SK-MEL-5 (cell line): ENCODE data around the gene KIFC3. TPM values are rescaled to one million over a fixed set of nuclear protein-coding genes. Genes with fewer than 3 reads are reported as not detected.
"Not testable (repeated sequence)": the region's sequence is repeated elsewhere in the genome, so short reads cannot be mapped to it uniquely, and the experiment has no call there.

Source experiments
- DNase-seq: peaks from one replicate; pipeline ENCODE4 v3.0.0-alpha.2; 2016; ENCODE audit warnings: low read depth, low spot score
- in situ Hi-C: cut with HindIII; loops from 2 replicates; pipeline ENCODE4 v1.10.0; 2016; ENCODE audit warnings: low sequenced_read_pairs, high pct_unique_total_duplicates, low pct_unique_long_range_greater_than_20kb
- total RNA-seq: library from RNA; depleted of rRNA; stranded (reverse); fragments of >200 nt; shearing (Covaris generic); gene quantifications from 2 replicates; pipeline ENCODE4 v1.2.3, GENCODE V29; 2014

KIFC3 gene
- total RNA-seq, 1 experiment from 2014 or later = 68.1 TPM

DNA sequence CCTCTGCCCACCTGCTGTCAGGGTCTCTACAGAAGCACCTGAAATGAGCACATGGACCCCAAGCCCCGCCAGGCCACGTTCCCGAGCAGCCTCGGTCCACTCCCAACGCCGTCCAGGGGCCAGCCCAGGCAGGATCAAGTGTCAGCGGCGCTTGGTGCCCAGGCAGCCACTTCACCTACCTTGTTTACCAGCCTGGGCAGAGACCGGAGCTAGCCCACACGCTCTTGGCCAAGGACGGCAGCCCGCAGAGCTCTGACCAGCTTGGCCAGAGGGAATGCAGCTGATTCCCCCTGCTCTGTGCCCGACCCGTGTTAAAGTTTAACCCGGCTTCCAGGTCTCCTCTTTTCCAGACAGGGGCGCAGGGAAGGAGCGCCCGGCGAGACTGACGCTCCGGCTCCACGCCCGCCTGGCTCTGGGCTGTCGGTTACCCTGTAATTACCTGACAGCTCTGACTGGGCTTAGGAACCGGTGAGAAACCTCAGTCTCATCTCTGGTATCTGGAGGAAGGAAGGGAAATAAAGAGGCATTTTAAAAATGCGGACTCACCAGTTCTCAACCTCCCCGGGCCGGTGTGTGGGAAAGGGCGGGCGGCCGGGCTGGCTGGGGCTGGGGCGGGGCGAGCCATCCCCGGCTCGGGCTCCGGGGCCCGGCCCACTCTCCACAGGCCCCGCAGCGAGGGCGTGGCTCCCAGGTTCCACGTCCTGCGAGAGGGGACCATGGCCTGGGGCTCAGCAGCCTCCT, 4.6 kb downstream of the KIFC3 start:
- in situ Hi-C loops = no loop called here
- DNase-seq = no peak

DNA sequence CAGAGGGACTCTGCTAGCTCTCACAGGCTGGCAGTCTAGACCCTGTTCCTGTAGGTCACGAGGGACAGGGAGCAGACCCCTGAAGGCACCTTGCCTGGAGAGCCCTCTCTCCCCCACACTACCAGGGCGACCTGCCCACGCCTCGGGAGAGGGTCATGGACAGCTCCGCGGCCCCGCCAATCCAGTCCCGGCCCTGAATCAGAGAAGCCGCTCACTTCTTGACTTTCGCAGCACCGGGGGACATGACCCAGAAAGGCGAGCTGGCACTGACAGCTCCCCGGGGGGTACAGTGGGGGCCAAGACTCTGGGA, 5.1 kb downstream of the KIFC3 start:
- in situ Hi-C loops = no loop called here

DNA sequence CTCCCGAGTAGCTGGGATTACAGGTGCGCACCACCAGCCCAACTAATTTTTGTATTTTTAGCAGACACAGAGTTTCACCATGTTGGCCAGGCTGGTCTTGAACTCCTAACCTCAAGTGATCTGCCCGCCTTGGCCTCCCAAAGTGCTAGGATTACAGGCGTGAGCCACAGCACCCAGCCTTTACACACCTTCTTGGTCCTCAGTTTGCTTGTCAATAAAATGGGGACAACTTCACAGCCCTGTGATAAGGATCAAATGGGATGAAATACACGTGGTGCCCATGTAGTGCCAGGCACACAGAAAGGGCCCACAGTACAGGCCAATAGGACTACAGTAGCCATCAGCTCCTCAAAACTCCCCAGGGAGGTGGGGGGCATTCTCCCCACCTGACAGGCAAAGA, 6.3 kb downstream of the KIFC3 start:
- DNase-seq, in situ Hi-C loops: not testable (repeated sequence)

More for the DNA sequence above, 5.1 kb downstream of the KIFC3 start:
- DNase-seq = no peak

DNA sequence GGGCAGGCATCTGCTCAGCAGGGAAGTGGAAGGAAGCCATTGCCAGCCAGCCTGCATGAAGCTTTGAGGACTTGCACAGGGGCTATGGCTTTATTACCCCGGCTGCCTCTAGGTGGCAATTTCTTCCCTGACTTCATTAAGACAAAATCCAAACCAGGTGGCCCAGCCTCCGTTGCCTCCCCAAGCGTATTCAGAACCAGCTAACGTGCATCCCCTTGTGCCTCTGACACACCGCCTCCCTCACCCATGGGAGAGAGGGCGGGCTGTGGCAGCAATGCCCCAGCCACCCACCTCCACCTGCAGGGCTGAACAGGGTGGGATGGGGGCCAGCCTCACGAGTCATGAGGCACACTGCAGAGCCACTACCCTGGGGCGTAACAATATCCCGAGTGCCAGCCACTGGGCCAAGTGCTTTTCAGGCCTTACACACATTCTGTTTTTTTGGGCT, 6.8 kb downstream of the KIFC3 start:
- peak; percentile 64 for DNase-seq
- in situ Hi-C loops = no loop called here

DNA sequence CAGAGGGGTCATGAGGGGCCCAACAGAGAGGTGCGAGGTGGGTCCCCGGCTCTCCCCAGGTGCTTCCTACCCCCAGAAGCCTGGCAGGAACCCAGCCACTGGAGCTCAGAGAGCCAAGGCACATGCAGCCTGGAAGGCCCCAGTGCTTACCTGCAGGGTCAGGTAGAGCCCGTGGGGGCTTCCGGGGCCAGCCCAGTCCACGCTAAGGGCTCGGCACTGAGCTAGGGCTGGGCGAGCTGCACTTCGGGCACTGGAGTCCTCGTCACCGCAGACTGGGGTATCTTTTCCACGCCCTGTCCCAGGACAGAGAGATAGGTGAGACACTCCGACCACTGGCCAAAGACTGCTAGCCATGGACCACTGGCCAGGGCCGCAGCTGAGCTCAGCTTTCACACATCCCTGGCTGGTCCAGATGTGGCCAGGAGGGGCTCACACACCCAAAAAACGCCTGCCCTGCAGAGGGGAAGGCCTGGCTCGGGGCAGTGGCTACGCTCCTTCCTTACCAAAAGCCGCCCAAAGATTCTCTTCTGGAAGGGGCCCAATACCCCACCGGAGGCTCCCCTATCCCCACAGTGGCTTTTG, 7.4 kb downstream of the KIFC3 start:
- in situ Hi-C loops = no loop called here
- no peak for DNase-seq

DNA sequence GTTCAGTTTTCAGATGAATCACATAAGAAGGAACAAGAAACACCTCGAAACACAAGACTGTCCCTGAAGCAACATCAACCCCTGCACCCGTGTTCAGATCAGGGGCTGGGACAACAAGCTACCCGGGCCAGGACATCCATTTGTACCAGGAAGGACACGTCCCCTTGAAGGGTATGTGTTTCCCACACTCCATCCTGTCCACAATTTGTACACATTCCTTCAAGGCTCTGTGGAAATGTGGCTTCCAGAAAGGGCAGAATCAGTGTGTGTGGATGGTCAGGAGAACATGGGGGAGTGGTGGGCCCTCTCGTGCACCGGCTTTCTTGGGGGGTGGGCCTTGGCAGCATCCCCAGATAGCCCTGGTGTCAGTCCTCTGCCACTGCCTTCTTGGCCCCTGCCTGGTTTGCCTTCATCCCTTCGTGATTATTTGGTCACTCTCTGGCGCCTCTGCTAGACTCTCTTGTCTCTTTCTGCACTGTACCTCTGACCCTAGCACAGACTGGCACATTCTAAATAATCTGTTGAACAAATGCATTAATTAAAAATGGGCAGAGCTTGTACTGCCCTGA, 10.3 kb downstream of the KIFC3 start:
- DNase-seq = no peak
- in situ Hi-C loops = no loop called here

DNA sequence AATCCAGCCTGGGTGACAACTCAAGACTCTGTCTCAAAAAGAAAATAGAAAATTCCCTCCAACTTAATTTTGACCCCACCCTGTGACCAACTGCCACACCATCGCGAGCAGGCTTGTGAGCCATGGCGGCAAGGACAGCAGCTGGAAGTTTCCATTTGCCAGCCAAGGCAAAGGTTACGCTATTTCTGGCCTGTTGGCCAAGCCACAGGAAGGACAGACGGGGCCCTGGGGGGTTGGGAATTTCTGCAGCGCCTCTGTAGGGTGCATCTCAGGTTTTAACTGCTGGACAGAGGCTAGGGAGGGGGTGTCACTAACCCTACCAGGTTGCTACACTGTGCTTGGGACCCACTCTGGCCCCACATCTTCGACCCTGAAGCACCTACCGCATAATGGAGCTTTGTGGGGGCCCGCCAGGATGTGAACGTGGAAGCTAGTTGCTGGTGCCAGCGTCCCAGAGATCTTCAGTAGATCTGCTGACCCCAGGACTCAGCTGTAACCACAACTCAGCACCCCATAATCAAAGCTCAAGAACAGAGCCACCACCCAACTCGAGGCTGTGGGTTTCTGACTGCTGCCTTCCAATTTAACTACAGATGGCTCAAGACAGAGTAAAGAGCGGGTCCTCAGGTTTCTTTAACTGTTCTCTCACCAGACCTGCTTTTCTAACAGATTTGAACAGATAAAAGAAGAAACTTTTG, 10.9 kb downstream of the KIFC3 start:
- DNase-seq = no peak
- in situ Hi-C loops = no loop called here

DNA sequence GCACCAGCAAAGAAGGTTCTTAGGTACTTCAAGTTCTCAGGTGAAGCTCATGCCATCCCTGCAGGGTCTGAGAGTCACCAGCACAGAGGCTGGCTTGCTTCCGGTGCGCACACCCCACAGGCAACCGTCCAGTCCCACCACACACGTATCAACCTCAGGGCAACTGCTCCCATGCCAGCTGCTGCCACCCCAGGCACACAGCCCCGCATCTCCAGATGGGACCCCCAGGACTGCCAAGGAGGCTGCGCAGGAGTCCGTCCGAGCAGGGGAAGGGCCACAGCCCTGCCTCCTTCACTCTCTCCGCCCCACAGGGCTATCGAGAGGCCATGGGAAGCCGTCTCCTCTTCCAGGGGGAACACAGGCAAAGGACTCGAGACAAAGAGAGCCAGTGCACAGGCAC, 13.3 kb downstream of the KIFC3 start:
- DNase-seq = no peak
- in situ Hi-C loops = no loop called here

DNA sequence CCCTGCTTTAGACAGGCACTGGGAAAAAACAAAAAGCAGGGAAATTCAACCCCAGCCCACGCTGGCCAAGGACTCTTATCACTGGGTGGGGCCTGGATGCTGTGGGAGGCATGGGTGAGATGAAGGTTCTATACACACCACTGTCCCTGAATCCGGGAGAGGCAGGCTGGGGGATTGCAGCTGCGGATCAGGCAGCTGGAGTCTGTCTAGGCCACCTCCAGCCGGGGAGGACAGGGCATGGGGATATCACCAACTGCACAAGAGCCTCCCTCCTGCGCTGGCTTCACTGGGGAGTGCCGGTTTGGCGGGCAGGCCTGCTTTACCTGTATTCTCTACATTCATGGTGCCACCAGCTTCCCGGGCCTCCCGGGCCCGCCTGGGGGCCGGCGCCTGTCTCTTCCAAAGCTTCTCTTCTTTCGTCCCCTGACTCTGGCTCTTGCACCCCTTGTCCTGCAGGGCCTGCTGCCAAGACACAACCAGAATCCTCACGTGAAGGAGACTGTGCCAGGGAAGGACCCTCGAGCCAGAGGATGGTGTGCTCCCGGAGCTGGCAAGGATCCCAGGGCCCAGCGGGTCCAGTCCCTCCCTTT, 13.9 kb downstream of the KIFC3 start:
- no peak for DNase-seq
- in situ Hi-C loops = no loop called here

DNA sequence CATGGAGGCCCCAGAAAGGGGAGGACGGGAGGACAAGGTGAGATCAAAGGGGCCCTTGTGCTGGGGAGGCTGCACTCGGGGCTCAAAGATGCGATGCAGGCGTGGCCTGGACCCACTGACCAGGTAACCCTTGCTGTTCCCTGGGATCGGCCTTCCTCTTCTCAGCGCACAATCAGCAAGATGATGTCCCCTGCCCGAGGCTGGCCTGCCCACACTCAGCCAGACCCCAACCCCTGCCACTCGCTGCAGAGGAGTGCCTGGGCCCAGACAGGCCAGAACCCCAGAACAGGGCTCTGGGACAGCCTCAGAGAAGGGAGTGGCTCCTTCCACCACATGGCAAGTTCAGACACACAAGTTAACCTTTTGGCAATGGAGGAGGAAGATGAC, 14.8 kb downstream of the KIFC3 start:
- no peak for DNase-seq
- in situ Hi-C loops = no loop called here

DNA sequence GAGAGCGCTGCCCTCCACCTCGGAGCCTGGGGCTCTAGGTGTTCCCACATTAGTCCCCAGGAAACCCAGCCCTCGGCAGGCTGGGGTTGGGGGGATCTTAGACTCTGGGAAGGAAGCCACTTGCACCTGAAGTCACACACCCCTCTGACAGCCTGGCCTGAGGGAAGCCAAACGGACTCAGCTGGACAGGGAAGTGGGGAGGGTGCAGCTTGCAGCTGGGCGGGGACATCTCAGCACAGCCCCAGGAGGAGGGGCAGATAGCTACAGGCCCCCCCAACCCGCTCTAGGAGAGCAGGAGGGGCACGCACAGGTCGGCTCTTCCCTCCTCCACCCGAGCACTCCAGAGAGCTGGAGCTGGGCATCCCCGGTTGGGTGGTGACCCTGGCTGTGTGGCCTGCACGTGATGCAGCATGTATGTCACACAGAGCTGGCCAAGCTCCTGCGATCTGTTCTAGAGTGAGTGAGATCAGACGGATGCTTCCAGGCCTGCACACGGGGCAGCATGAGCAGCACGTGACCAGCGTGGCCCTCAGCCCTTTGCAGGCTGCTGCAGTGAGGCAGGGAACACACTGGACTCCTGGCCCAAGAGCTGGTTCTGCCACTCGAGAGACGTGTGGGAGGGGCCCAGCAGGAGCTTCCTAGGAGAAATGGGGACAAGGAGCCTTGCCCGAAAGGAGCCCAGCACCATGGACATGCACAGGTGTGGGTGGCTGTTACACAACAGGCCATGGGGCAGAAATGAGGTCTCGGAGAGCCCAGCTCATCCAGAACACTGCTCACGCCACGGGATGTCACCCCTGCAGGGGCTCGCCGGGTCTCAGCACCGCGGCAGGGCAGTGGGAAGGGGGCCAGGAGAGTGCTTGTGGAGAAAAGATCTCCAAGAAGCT, 15.4 kb downstream of the KIFC3 start:
- no peak for DNase-seq
- in situ Hi-C loops = no loop called here

DNA sequence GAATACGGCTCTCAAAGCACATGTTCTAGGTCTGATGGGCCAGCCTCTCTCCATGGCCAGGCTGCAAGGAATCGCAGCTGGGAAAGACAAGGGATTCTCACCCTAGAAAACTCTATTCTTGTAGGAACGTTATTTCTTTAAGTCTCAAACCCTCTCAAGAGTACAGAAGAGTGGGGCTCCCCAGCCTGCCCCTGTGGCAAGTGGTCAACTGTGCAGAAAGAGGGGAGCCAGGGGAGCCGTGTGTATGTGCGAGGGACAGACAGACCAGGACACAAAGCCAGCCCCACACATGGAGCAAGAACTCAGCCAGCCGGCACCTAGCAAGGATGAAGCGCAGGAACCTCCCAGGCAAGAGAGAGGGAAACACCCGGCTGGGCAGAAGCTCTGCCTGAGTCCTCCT, 16.4 kb downstream of the KIFC3 start:
- in situ Hi-C loops = no loop called here
- no peak for DNase-seq

DNA sequence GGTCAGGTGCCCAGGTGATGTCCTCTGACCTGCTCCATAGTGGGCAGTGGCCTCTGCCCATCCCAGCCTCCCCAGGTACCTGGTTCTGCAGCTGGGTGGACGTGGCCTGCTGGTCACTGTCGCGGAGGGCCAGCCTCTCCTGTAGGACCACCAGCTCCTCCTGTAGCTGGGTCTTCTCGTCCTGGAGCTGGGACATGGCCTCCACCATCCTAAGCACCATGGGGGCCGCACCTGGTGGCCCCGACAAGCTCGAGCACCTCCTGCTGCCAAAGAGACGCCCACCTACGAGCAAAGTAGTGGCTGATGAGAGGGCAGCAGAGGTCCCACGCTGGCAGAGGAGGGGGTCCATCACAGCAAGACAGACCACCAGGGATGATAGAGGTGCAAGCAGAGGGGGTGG, 16.9 kb downstream of the KIFC3 start:
- in situ Hi-C loops = no loop called here

DNA sequence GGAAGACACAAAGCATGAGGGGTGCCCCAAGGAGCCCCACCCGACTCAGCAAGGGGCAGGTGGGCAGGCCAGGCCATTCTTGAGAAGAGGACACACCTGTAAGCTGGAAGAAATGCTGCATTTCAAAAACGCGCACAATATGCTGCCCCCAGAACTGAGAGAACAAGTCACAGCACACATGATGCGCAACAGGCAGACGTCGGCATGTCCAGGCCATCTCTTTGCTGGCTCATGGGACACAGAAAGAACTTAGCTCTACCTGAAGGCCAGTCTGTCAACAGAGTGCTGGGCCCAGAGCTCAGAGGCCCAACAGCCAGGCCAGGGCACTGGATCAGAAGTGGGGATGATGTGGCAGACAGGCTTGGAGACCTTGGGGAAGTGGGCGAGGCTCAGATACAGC, 18.0 kb downstream of the KIFC3 start:
- DNase-seq = no peak
- in situ Hi-C loops = no loop called here

More for the DNA sequence above, 16.9 kb downstream of the KIFC3 start:
- no peak for DNase-seq

DNA sequence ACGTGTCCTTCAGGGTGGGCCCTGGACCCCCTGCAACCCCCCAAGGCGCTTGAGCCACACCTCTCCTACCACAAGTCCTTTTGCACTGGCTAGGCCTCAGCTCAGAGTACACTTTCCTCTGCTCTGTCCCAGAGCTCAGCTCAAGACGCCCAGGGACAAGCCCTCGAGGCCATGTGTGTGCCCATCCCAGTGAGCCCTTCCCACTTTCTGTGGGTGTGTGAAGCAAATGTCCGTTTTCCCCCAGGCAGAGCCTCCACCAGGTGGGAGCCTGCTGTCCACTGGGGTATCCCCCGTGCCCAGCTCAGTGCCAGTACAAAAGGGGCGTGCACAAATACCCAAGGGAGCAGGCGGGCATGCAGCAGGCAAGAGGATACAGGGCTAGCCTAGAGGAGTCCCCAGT, 18.4 kb downstream of the KIFC3 start:
- in situ Hi-C loops = no loop called here
- DNase-seq = no peak

DNA sequence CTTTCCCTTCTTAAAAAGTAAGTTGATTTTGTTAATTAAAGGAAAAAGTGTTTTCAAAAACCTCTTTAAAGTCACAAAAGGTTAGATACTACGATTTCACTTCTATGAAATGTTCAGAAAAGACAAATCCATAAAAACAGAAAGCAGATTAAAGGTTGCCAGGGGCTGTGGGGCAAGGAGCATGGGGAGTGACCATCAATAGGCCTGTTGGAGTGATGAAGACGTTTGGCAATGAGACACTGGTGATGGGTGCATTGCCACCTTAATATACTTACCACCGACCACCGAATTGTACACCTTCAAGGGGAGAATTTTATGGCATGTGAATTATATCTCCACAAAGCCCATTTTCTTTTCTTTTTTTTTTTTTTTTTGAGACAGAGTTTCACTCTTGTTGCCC, 19.2 kb downstream of the KIFC3 start:
- in situ Hi-C loops = no loop called here
- DNase-seq = no peak

DNA sequence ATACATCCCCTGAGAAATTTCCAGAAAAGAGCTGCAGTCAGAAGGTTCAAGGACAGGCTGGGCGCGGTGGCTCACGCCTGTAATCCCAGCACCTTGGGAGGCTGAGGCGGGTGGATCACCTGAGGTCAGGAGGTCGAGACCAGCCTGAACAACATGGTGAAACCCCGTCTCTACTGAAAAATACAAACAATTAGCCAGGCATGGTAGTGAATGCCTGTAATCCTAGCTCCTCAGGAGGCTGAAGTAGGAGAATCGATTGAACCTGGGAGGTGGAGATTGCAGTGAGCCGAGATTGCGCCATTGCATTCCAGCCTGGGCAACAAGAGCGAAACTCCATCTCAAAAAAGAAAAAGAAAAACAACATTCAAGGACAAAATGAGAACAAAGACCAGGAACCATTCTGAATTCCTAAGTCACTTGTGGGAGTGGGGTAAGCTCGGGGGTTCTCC, 19.7 kb downstream of the KIFC3 start:
- in situ Hi-C loops = not testable (repeated sequence)

More for the DNA sequence above, 19.7 kb downstream of the KIFC3 start:
- not testable (repeated sequence) for DNase-seq
